ENCODE measurements around the gene GNL1.

- no peak for TF ChIP-seq CTCF (IDR thresholded peaks at IDR 0.05)
- no peak for TF ChIP-seq POLR2A (IDR thresholded peaks at IDR 0.05)
These were observed 45.1 kb upstream of the GNL1 start for GRCh38 chr6:30601436-30601814.
